ENCODE data around the gene ASPRV1.

DNA sequence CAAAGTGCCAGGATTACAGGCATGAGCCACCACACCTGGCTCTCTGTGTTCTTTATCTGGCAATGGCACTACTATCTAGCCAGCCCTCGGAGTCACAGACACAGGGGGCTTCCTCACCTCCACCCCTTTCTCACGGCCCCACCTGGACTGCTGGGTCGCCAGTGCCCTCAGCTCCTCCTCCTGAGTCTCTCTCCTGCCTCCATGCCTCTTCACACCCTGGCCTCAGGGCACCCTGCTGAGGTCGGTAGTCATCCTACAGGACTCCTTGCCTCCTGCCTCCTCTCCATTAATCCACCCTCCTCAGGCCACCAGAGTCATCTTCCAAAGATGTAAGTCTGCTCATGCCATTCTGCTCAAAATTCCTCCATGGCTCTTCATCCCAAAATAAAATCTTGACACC, 8.6 kb upstream of the ASPRV1 start:
- TF ChIP-seq GABPA (IDR thresholded peaks at IDR 0.05 in 1 of 2, conservative IDR thresholded peaks at IDR 0.05 in 1 of 2) = no peak
- no peak for TF ChIP-seq CTCF (IDR thresholded peaks at IDR 0.05; ENCODE audit: low read depth, low read length, missing input control)
- TF ChIP-seq, protein P1, sequence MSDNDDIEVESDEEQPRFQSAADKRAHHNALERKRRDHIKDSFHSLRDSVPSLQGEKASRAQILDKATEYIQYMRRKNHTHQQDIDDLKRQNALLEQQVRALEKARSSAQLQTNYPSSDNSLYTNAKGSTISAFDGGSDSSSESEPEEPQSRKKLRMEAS (IDR thresholded peaks at IDR 0.05) = no peak
- no peak for TF ChIP-seq NR2F2 (IDR thresholded peaks at IDR 0.05)
- no peak for TF ChIP-seq TAF1 (conservative IDR thresholded peaks at IDR 0.05)
- TF ChIP-seq REST (IDR thresholded peaks at IDR 0.05) = no peak
- TF ChIP-seq YY1 (IDR thresholded peaks at IDR 0.05) = no peak
- no peak for TF ChIP-seq RAD21 (IDR thresholded peaks at IDR 0.05)
- TF ChIP-seq EGR1 (IDR thresholded peaks at IDR 0.05; ENCODE audit: low read depth in 2 of 2) = no peak

Data from liver (tissue), 3 donors.